Measurements from ENCODE around the gene LYPD8.

- TF ChIP-seq CTCF (conservative IDR thresholded peaks at IDR 0.05) (no peak), ZFX (IDR thresholded peaks at IDR 0.05) (no peak)
Observed at GRCh38 chr1:248755517-248755916, at the start of gene LYPD8.

Data from C4-2B (cell line).